Parathyroid adenoma (tissue), 2 donors: Measurements from ENCODE around the gene IL17D.

Experiments
- H2AFZ ChIP-seq: fragments of 300-600 bp; sonication (generic); one replicate; pipeline ENCODE4 v1.7.0; 2017; ENCODE audit warnings: antibody characterized with exemption, mild to moderate bottlenecking
- H3K27ac ChIP-seq: fragments of 300-600 bp; sonication (generic); one replicate; pipeline ENCODE4 v1.7.0; 2017
- H3K27me3 ChIP-seq: fragments of 300-600 bp; sonication (generic); one replicate; pipeline ENCODE4 v1.7.0; 2017; ENCODE audit warnings: low read length; ENCODE audit not compliant: control insufficient read depth, insufficient read depth
- H3K36me3 ChIP-seq: fragments of 300-600 bp; sonication (generic); one replicate; pipeline ENCODE4 v1.7.0; 2017; ENCODE audit warnings: low read length; ENCODE audit not compliant: control insufficient read depth, insufficient read depth
- H3K4me1 ChIP-seq: fragments of 300-600 bp; sonication (generic); one replicate; pipeline ENCODE4 v1.7.0; 2017; ENCODE audit warnings: control low read depth
- H3K4me2 ChIP-seq: fragments of 300-600 bp; sonication (generic); one replicate; pipeline ENCODE4 v1.7.0; 2017; ENCODE audit warnings: low read length
- H3K4me3 ChIP-seq: fragments of 300-600 bp; sonication (generic); one replicate; pipeline ENCODE4 v1.7.0; 2017; ENCODE audit warnings: low read depth, low read length
- H3K79me2 ChIP-seq: fragments of 300-600 bp; sonication (generic); one replicate; pipeline ENCODE4 v1.7.0; 2017; ENCODE audit warnings: control low read depth
- H3K9ac ChIP-seq: fragments of 300-600 bp; sonication (generic); one replicate; pipeline ENCODE4 v1.7.0; 2017; ENCODE audit warnings: mild to moderate bottlenecking
- H3K9me3 ChIP-seq: fragments of 300-600 bp; sonication (generic); one replicate; pipeline ENCODE4 v1.7.0; 2017; ENCODE audit warnings: low read length; ENCODE audit not compliant: control insufficient read depth
- CTCF ChIP-seq: fragments of 300-600 bp; sonication (generic); IDR thresholded peaks from one replicate; pipeline ENCODE4 v1.7.0; 2017; ENCODE audit warnings: antibody characterized with exemption, mild to moderate bottlenecking
- donor health status: primary hyperparathyroidism.

Gene IL17D

GRCh38 chr13:20720499-20720898, 17.0 kb downstream of the IL17D start:
- Histone ChIP-seq H3K79me2 (no peaks in the 10 kb centered on the region), H3K4me2 (no peak overlapping the region), H3K4me3 (no peak overlapping the region)

GRCh38 chr13:20721058-20721453, 17.6 kb downstream of the IL17D start:
- no peaks in the 10 kb centered on the region for H3K27me3 ChIP-seq
- no peak overlapping the region for H3K4me3 ChIP-seq
- no peak for TF ChIP-seq CTCF
- no peak overlapping the region for H3K27ac ChIP-seq
- no peak overlapping the region for H3K4me2 ChIP-seq
- H3K4me1 ChIP-seq = no peaks in the 10 kb centered on the region
- H3K9me3 ChIP-seq = no peaks in the 10 kb centered on the region
- no peak overlapping the region for H3K9ac ChIP-seq
- no peaks in the 10 kb centered on the region for H3K36me3 ChIP-seq
- H2AFZ ChIP-seq = no peak overlapping the region
- H3K79me2 ChIP-seq = no peaks in the 10 kb centered on the region

More at GRCh38 chr13:20720499-20720898, 17.0 kb downstream of the IL17D start:
- Histone ChIP-seq H3K27me3 (no peaks in the 10 kb centered on the region), H3K36me3 (no peaks in the 10 kb centered on the region), H3K27ac (no peak overlapping the region), H3K4me1 (no peaks in the 10 kb centered on the region), H3K9ac (no peak overlapping the region), H2AFZ (no peak overlapping the region), H3K9me3 (no peaks in the 10 kb centered on the region)
- no peak for TF ChIP-seq CTCF

GRCh38 chr13:20721454-20722357, 18.2 kb downstream of the IL17D start:
- no peak overlapping the region for H3K9ac ChIP-seq

GRCh38 chr13:20727856-20728255, 24.4 kb downstream of the IL17D start:
- Histone ChIP-seq H3K4me3 (no peak overlapping the region), H3K9ac (no peak overlapping the region), H3K27me3 (no peaks in the 10 kb centered on the region), H3K4me2 (no peak overlapping the region), H3K9me3 (no peaks in the 10 kb centered on the region), H3K27ac (no peak overlapping the region), H3K4me1 (no peaks in the 10 kb centered on the region), H3K36me3 (no peaks in the 10 kb centered on the region), H3K79me2 (no peaks in the 10 kb centered on the region), H2AFZ (no peak overlapping the region)
- no peak for TF ChIP-seq CTCF

More at GRCh38 chr13:20721454-20722357, 18.2 kb downstream of the IL17D start:
- H3K27ac ChIP-seq = no peak overlapping the region
- no peak for TF ChIP-seq CTCF
- H3K9me3 ChIP-seq = no peaks in the 10 kb centered on the region
- peak overlapping the region; percentile 27 for H3K4me3 ChIP-seq
- H3K36me3 ChIP-seq = no peaks in the 10 kb centered on the region
- H3K4me1 ChIP-seq = no peaks in the 10 kb centered on the region
- H3K79me2 ChIP-seq = no peaks in the 10 kb centered on the region
- H2AFZ ChIP-seq = peak overlapping the region; percentile 76
- H3K4me2 ChIP-seq = peak overlapping the region; percentile 79
- H3K27me3 ChIP-seq = no peaks in the 10 kb centered on the region
